ENCODE measurements around the gene GSN. TPM values are rescaled to one million over a fixed set of nuclear protein-coding genes. Genes with fewer than 3 reads are reported as not detected.

Gene GSN
- total and polyA plus RNA-seq, 10 of the 15 experiments (the other 5 are each of a cell fraction or from before 2014, with no cell fraction given), result 0.66 to 9.2 (median 6.2) TPM

- no peak for TF ChIP-seq CREM (IDR thresholded peaks at IDR 0.05; ENCODE audit: low read depth)
- TF ChIP-seq NFXL1 (IDR thresholded peaks at IDR 0.05; ENCODE audit: borderline replicate concordance), result no peak
- TF ChIP-seq HDAC2 (IDR thresholded peaks at IDR 0.05), result no peak
- TF ChIP-seq NFIC (IDR thresholded peaks at IDR 0.05; ENCODE audit: low read depth, low read length), result no peak
- TF ChIP-seq PRDM15 (CRISPR knock-in tag; IDR thresholded peaks at IDR 0.05), result no peak
- no peak for TF ChIP-seq BRCA1 (IDR thresholded peaks at IDR 0.05; ENCODE audit: low read depth, low read length)
Measured at GRCh38 chr9:121324755-121325154, 56.8 kb downstream of the GSN start (continued).

- ATAC-seq (no peak), FAIRE-seq (no peak), DNase-seq (ENCODE audit: low read depth, low spot score) (no peak)
- Histone ChIP-seq H3K4me2 (ENCODE audit: control insufficient read depth, insufficient read depth) (no peak overlapping the region), H4K20me1 (ENCODE audit: control insufficient read depth, insufficient read depth) (no peaks in the 10 kb centered on the region), H3K9me3 (replicated peaks; ENCODE audit: control insufficient read depth, insufficient read depth, low read length) (no peaks in the 10 kb centered on the region), H3K4me1 (ENCODE audit: control insufficient read depth, insufficient read depth, low read length) (peaks cover 9% of the 10 kb centered on the region), H3K9ac (ENCODE audit: control insufficient read depth, insufficient read depth, low read length) (no peak overlapping the region), H2AFZ (ENCODE audit: control insufficient read depth, low read depth, low read length) (no peak overlapping the region), H3K4me3 (no peak overlapping the region), H3K79me2 (ENCODE audit: control insufficient read depth, insufficient read depth, low read length) (no peaks in the 10 kb centered on the region), H3K27me3 (replicated peaks in 1 of 2; ENCODE audit: control insufficient read depth in 2 of 2, insufficient read depth in 2 of 2, low read length in 1 of 2) (no peaks in the 10 kb centered on the region), H3K36me3 (ENCODE audit: control insufficient read depth in 2 of 2, insufficient read depth in 2 of 2, low read length in 1 of 2) (peaks cover 2 to 3% of the 10 kb centered on the region in 2 experiments; a peak in 3 of 4 replicates), H3K27ac (ENCODE audit: control insufficient read depth, insufficient read depth) (no peak overlapping the region)
- POLR2A ChIA-PET, result no interaction called here
- SMC1A ChIA-PET (ENCODE audit: uncharacterized antibody, unreplicated experiment), result no interaction called here
- in situ Hi-C loops (cut with MboI) (no loop called here), intact Hi-C loops (cut with micrococcal nuclease; ENCODE audit: unreplicated experiment) (no loop called here)
- RAD21 ChIA-PET (ENCODE audit: unreplicated experiment), result no interaction called here
- no TSS peak for BruUV-seq (replicated peaks)
- TF ChIP-seq NR2F1 (conservative IDR thresholded peaks at IDR 0.05) (no peak), WRNIP1 (IDR thresholded peaks at IDR 0.05; ENCODE audit: borderline replicate concordance, low read depth, low read length) (no peak), SREBF1 (IDR thresholded peaks at IDR 0.05; ENCODE audit: low read length) (no peak), TAF1 (IDR thresholded peaks at IDR 0.05; ENCODE audit: borderline replicate concordance, low read depth, low read length) (no peak), BACH1 (IDR thresholded peaks at IDR 0.05; ENCODE audit: borderline replicate concordance) (no peak), ASH2L (IDR thresholded peaks at IDR 0.05; ENCODE audit: borderline replicate concordance, low read depth) (no peak), NRF1 (conservative IDR thresholded peaks at IDR 0.05; ENCODE audit: low read depth, low read length) (no peak), FOXK2 (IDR thresholded peaks at IDR 0.05) (no peak), HCFC1 (IDR thresholded peaks at IDR 0.05; ENCODE audit: low read length) (no peak), PBX3 (IDR thresholded peaks at IDR 0.05; ENCODE audit: insufficient replicate concordance, low read depth, low read length) (no peak), TCF7 (IDR thresholded peaks at IDR 0.05; ENCODE audit: borderline replicate concordance) (no peak), MEF2A (IDR thresholded peaks at IDR 0.05; ENCODE audit: insufficient read depth, low read depth, low read length) (no peak), BRCA1 (IDR thresholded peaks at IDR 0.05; ENCODE audit: low read depth, low read length) (no peak), EZH2 (IDR thresholded peaks at IDR 0.05; ENCODE audit: borderline replicate concordance, control insufficient read depth, low read depth, low read length) (no peak), NFYA (IDR thresholded peaks at IDR 0.05; ENCODE audit: borderline replicate concordance, low read depth, low read length) (no peak)
- CTCF ChIA-PET, result no interaction called here
- WGBS (ENCODE audit: insufficient coverage, insufficient replicate concordance, low lambda C conversion rate, missing lambda C conversion rate), result 82% methylated on average over 7 of the region's 7 CpGs
Measured at GRCh38 chr9:121325387-121325786, 57.4 kb downstream of the GSN start.
